ENCODE measurements around the gene RRM2.
A peak's percentile ranks its signal among the peaks of the same experiment; 100 is the strongest.
"Not testable (repeated sequence)": the region's sequence is repeated elsewhere in the genome, so short reads cannot be mapped to it uniquely, and the experiment has no call there.

The RRM2 gene

GRCh38 chr2:10089565-10090190 is 32.9 kb upstream of the RRM2 start:
- DNase-seq (ENCODE audit: low read depth): no peak

GRCh38 chr2:10091182-10091888 is 31.2 kb upstream of the RRM2 start:
- H3K4me3 ChIP-seq (ENCODE audit: low read length): no peak overlapping the region
- no peak for TF ChIP-seq CTCF (conservative IDR thresholded peaks at IDR 0.05; ENCODE audit: low read length)
- no peak for DNase-seq (ENCODE audit: low read depth)

More at GRCh38 chr2:10089565-10090190, 32.9 kb upstream of the RRM2 start:
- no peak overlapping the region for H3K4me3 ChIP-seq (ENCODE audit: low read length)
- TF ChIP-seq CTCF (conservative IDR thresholded peaks at IDR 0.05; ENCODE audit: low read length): no peak

GRCh38 chr2:10091889-10092244 is 30.7 kb upstream of the RRM2 start:
- DNase-seq (ENCODE audit: low read depth); H3K4me3 ChIP-seq (ENCODE audit: low read length): not testable (repeated sequence)

GRCh38 chr2:10094271-10094814 is 28.2 kb upstream of the RRM2 start:
- no peak for TF ChIP-seq CTCF (conservative IDR thresholded peaks at IDR 0.05; ENCODE audit: low read length)
- DNase-seq (ENCODE audit: low read depth): no peak
- no peak overlapping the region for H3K4me3 ChIP-seq (ENCODE audit: low read length)

GRCh38 chr2:10095175-10095574 is 27.4 kb upstream of the RRM2 start:
- no peak overlapping the region for H3K4me3 ChIP-seq (ENCODE audit: low read length)
- DNase-seq (ENCODE audit: low read depth): no peak
- TF ChIP-seq CTCF (conservative IDR thresholded peaks at IDR 0.05; ENCODE audit: low read length): no peak

GRCh38 chr2:10096641-10097040 is 25.9 kb upstream of the RRM2 start:
- DNase-seq (ENCODE audit: low read depth): no peak
- no peak overlapping the region for H3K4me3 ChIP-seq (ENCODE audit: low read length)
- no peak for TF ChIP-seq CTCF (conservative IDR thresholded peaks at IDR 0.05; ENCODE audit: low read length)

- no peak overlapping the region for H3K4me3 ChIP-seq (ENCODE audit: low read length)
- DNase-seq (ENCODE audit: low read depth): peak; percentile 55
- peak; percentile 88 for TF ChIP-seq CTCF (conservative IDR thresholded peaks at IDR 0.05; ENCODE audit: low read length)
Observed at GRCh38 chr2:10097352-10098148, 25.0 kb upstream of the RRM2 start.
